ENCODE measurements around the gene SPCS1. TPM values are rescaled to one million over a fixed set of nuclear protein-coding genes. Genes with fewer than 3 reads are reported as not detected.
A peak's percentile ranks its signal among the peaks of the same experiment; 100 is the strongest.

SPCS1 gene
- polyA plus RNA-seq, 1 donor from 2014 or later: 326 TPM

- Mint-ChIP-seq H3K4me1 (peaks cover 16 to 37% (median 28%) of the 10 kb centered on the region in 3 donors), H3K27me3 (no peaks in the 10 kb centered on the region), H3K36me3 (peaks cover 2% of the 10 kb centered on the region), H3K27ac (peak overlapping the region; percentile 85 to 98 (median 97)), H3K4me3 (peak overlapping the region; percentile 93 to 96 (median 94)), H3K9me3 (no peaks in the 10 kb centered on the region)
Observed at GRCh38 chr3:52685285-52685708, 20.6 kb upstream of the SPCS1 start.

- peak within 1 kb of the TSS; percentile 94 to 98 (median 97) for H3K4me3 Mint-ChIP-seq
- peak within 1 kb of the TSS; percentile 85 to 98 (median 97) for H3K27ac Mint-ChIP-seq
- peaks cover 14 to 34% (median 31%) of the 10 kb centered on the region in 3 donors for H3K4me1 Mint-ChIP-seq
- H3K9me3 Mint-ChIP-seq: no peaks in the 10 kb centered on the region
- peaks cover 2% of the 10 kb centered on the region for H3K36me3 Mint-ChIP-seq
- H3K27me3 Mint-ChIP-seq: no peaks in the 10 kb centered on the region
Observed at GRCh38 chr3:52685709-52686691, 19.9 kb upstream of the SPCS1 start, which contains the start of the genes GNL3 and PBRM1. Gene GNL3, plus strand, starts transcription at chr3:52686032. Its CDS starts 61 bp downstream, at chr3:52686093. Gene PBRM1, minus strand, starts transcription at chr3:52685913.

- Mint-ChIP-seq H3K4me3 (peak overlapping the region in 1 of 4 donors; percentile 26), H3K27ac (peak overlapping the region in 1 of 3 donors; percentile 71)
Observed at GRCh38 chr3:52688266-52688665, 17.6 kb upstream of the SPCS1 start.

GRCh38 chr3:52689151-52689550 lies 16.8 kb upstream of the SPCS1 start:
- Mint-ChIP-seq H3K4me1 (peaks cover 7 to 20% (median 19%) of the 10 kb centered on the region in 3 donors), H3K27me3 (no peaks in the 10 kb centered on the region), H3K4me3 (peak overlapping the region in 1 of 4 donors; percentile 26), H3K9me3 (no peaks in the 10 kb centered on the region), H3K36me3 (peaks cover 4% of the 10 kb centered on the region), H3K27ac (peak overlapping the region in 1 of 3 donors; percentile 71)

More at GRCh38 chr3:52688266-52688665, 17.6 kb upstream of the SPCS1 start:
- Mint-ChIP-seq H3K27me3 (no peaks in the 10 kb centered on the region), H3K9me3 (no peaks in the 10 kb centered on the region), H3K36me3 (peaks cover under 1% of the 10 kb centered on the region), H3K4me1 (peaks cover 9 to 21% (median 19%) of the 10 kb centered on the region in 3 donors)

GRCh38 chr3:52690560-52690959 lies 15.3 kb upstream of the SPCS1 start:
- peaks cover 4% of the 10 kb centered on the region for H3K36me3 Mint-ChIP-seq
- H3K4me1 Mint-ChIP-seq: peaks cover 3 to 13% (median 8%) of the 10 kb centered on the region in 3 donors
- no peaks in the 10 kb centered on the region for H3K9me3 Mint-ChIP-seq
- peak overlapping the region in 1 of 3 donors; percentile 66 for H3K27ac Mint-ChIP-seq
- no peaks in the 10 kb centered on the region for H3K27me3 Mint-ChIP-seq
- peak overlapping the region in 1 of 4 donors; percentile 59 for H3K4me3 Mint-ChIP-seq

GRCh38 chr3:52693071-52693470 lies 12.8 kb upstream of the SPCS1 start:
- H3K36me3 Mint-ChIP-seq: peaks cover 4% of the 10 kb centered on the region
- H3K9me3 Mint-ChIP-seq: no peaks in the 10 kb centered on the region
- H3K4me3 Mint-ChIP-seq: no peak overlapping the region

GRCh38 chr3:52694528-52695189 lies 11.2 kb upstream of the SPCS1 start:
- Mint-ChIP-seq H3K4me3 (no peak overlapping the region), H3K27me3 (no peaks in the 10 kb centered on the region), H3K4me1 (peaks cover 0 to 3% (median 2%) of the 10 kb centered on the region in 3 donors), H3K27ac (no peak overlapping the region), H3K9me3 (no peaks in the 10 kb centered on the region), H3K36me3 (peaks cover 4% of the 10 kb centered on the region)

More at GRCh38 chr3:52693071-52693470, 12.8 kb upstream of the SPCS1 start:
- peaks cover 1 to 3% (median 2%) of the 10 kb centered on the region in 3 donors for H3K4me1 Mint-ChIP-seq
- H3K27me3 Mint-ChIP-seq: no peaks in the 10 kb centered on the region
- H3K27ac Mint-ChIP-seq: peak overlapping the region in 2 of 3 donors; percentile 46 to 59

- H3K4me3 Mint-ChIP-seq: no peak overlapping the region
- H3K27me3 Mint-ChIP-seq: no peaks in the 10 kb centered on the region
- peak overlapping the region in 2 of 3 donors; percentile 28 to 41 for H3K27ac Mint-ChIP-seq
- peaks cover 0 to 3% (median under 1%) of the 10 kb centered on the region in 3 donors for H3K4me1 Mint-ChIP-seq
- H3K36me3 Mint-ChIP-seq: peaks cover 4% of the 10 kb centered on the region
- no peaks in the 10 kb centered on the region for H3K9me3 Mint-ChIP-seq
Observed at GRCh38 chr3:52695798-52696671, 9.9 kb upstream of the SPCS1 start.

- Mint-ChIP-seq H3K4me1 (peaks cover 0 to 6% (median 2%) of the 10 kb centered on the region in 3 donors), H3K4me3 (peak overlapping the region in 1 of 4 donors; percentile 16), H3K36me3 (peaks cover 4% of the 10 kb centered on the region), H3K9me3 (no peaks in the 10 kb centered on the region), H3K27ac (peak overlapping the region; percentile 2 to 80 (median 61)), H3K27me3 (no peaks in the 10 kb centered on the region)
Observed at GRCh38 chr3:52696830-52697631, 8.9 kb upstream of the SPCS1 start.

- H3K4me1 Mint-ChIP-seq: peaks cover 0 to 6% (median 2%) of the 10 kb centered on the region in 3 donors
- peak overlapping the region; percentile 2 to 80 (median 61) for H3K27ac Mint-ChIP-seq
- no peaks in the 10 kb centered on the region for H3K27me3 Mint-ChIP-seq
- peaks cover 4% of the 10 kb centered on the region for H3K36me3 Mint-ChIP-seq
- H3K4me3 Mint-ChIP-seq: peak overlapping the region in 1 of 4 donors; percentile 16
- no peaks in the 10 kb centered on the region for H3K9me3 Mint-ChIP-seq
Observed at GRCh38 chr3:52697632-52697965, 8.3 kb upstream of the SPCS1 start.

GRCh38 chr3:52703341-52703740 lies 2.6 kb upstream of the SPCS1 start:
- peak overlapping the region in 2 of 4 donors; percentile 51 to 99 for H3K4me3 Mint-ChIP-seq
- H3K27ac Mint-ChIP-seq: peak overlapping the region in 1 of 3 donors; percentile 56
- no peaks in the 10 kb centered on the region for H3K36me3 Mint-ChIP-seq

GRCh38 chr3:52704611-52705437 lies 1.1 kb upstream of the SPCS1 start:
- Mint-ChIP-seq H3K4me1 (peaks cover 25 to 33% (median 25%) of the 10 kb centered on the region in 3 donors), H3K9me3 (no peaks in the 10 kb centered on the region), H3K4me3 (peak overlapping the region; percentile 96 to 99 (median 98)), H3K27me3 (no peaks in the 10 kb centered on the region), H3K27ac (peak overlapping the region; percentile 93 to 99 (median 96)), H3K36me3 (no peaks in the 10 kb centered on the region)

More at GRCh38 chr3:52703341-52703740, 2.6 kb upstream of the SPCS1 start:
- Mint-ChIP-seq H3K9me3 (no peaks in the 10 kb centered on the region), H3K27me3 (no peaks in the 10 kb centered on the region), H3K4me1 (peaks cover 23 to 33% (median 23%) of the 10 kb centered on the region in 3 donors)

- Mint-ChIP-seq H3K27ac (peak overlapping the region; percentile 93 to 99 (median 96)), H3K36me3 (no peaks in the 10 kb centered on the region), H3K4me1 (peaks cover 29 to 33% (median 29%) of the 10 kb centered on the region in 3 donors), H3K27me3 (no peaks in the 10 kb centered on the region), H3K4me3 (peak overlapping the region; percentile 96 to 99 (median 98)), H3K9me3 (no peaks in the 10 kb centered on the region)
Observed at GRCh38 chr3:52705438-52705687, 543 bp upstream of the SPCS1 start.
